ENCODE measurements around the gene TMEM141. TPM values are rescaled to one million over a fixed set of nuclear protein-coding genes. Genes with fewer than 3 reads are reported as not detected.

TMEM141 gene
- total and polyA plus RNA-seq, 2 donors (not counting 1 experiment from before 2014, with no cell fraction given) = 43.3 to 56.5 TPM

DNA sequence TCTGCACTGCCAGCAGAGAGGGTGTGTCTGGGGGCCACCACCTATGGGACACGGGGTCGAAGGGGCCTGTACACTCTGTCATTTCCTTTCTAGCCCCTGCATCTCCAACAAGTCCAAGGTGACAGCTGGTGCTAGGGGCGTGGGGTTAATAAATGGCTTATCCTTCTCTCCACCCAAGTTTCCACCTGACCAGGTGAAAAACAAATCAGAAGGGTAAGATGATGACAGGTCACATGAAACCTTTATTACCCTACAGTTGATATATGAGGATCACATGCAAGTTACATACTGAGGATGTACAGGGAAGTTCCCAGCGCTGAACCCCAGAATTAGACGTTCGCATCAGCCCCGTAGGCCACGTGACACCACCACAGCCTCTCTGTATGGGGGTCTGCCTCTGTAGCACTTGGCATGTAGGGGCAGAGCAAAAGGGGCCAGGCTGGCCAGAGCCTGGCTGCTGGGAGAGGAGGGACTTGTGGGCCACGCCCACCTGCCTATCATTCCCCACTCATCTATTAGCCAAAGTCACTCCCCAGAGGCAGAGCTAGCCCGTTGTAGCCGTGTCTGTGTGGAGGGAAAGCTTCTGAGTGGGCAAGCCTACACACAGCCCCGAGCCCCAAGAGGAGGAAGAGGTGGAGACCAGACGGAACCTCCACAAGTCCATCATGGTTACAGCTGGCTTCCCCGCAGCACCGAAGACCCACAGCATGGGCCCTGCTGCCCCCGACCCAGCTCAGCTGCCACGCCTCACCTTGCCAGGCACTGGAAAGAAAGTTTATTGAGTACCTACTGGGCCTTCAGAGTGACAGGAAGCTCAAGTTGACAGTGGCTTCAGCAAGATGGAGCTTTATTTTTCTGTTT lies 2.2 kb downstream of the TMEM141 start:
- no peaks in the 10 kb centered on the region for H4K20me1 ChIP-seq (ENCODE audit: control insufficient read depth, extremely low read depth, insufficient read depth, low read length)
- no peak overlapping the region for H2AFZ ChIP-seq (ENCODE audit: low read length)
- no peak overlapping the region for H3K4me2 ChIP-seq (ENCODE audit: extremely low read depth, insufficient read depth, low read length)
- peaks cover 10% of the 10 kb centered on the region for H3K27me3 ChIP-seq (ENCODE audit: control insufficient read depth, insufficient read depth, low read length)
- H3K4me1 ChIP-seq (ENCODE audit: control insufficient read depth, extremely low read depth, insufficient read depth, low read length) = peaks cover 4% of the 10 kb centered on the region
- TF ChIP-seq CTCF (conservative IDR thresholded peaks at IDR 0.05 in 1 of 2, IDR thresholded peaks at IDR 0.05 in 1 of 2; ENCODE audit: low read depth in 1 of 2, low read length in 2 of 2) (no peak), EZH2 (IDR thresholded peaks at IDR 0.05; ENCODE audit: low read length, missing control alignments) (no peak)
- H3K79me2 ChIP-seq (ENCODE audit: control insufficient read depth, insufficient read depth, low read length) = peaks cover 4% of the 10 kb centered on the region
- no peak overlapping the region for H3K4me3 ChIP-seq (replicated peaks in 1 of 4; ENCODE audit: control extremely low read depth in 1 of 4, insufficient read depth in 1 of 4, low read depth in 3 of 4, low read length in 4 of 4)
- H3K36me3 ChIP-seq (ENCODE audit: control insufficient read depth, insufficient read depth, low read length) = peaks cover 2% of the 10 kb centered on the region
- H3K27ac ChIP-seq (ENCODE audit: insufficient read depth, low read length) = no peak overlapping the region
- no peaks in the 10 kb centered on the region for H3K9me3 ChIP-seq (ENCODE audit: control insufficient read depth, insufficient read depth, low read depth, low read length)
- no peak overlapping the region for H3K9ac ChIP-seq (ENCODE audit: insufficient read depth, low read length)
- DNase-seq (ENCODE audit: low read depth in 2 of 2) = no peak

- no peaks in the 10 kb centered on the region for H4K20me1 ChIP-seq (ENCODE audit: control insufficient read depth, extremely low read depth, insufficient read depth, low read length)
- H3K4me1 ChIP-seq (ENCODE audit: control insufficient read depth, extremely low read depth, insufficient read depth, low read length) = peaks cover 4% of the 10 kb centered on the region
- peaks cover 20% of the 10 kb centered on the region for H3K27me3 ChIP-seq (ENCODE audit: control insufficient read depth, insufficient read depth, low read length)
- no peak for DNase-seq (ENCODE audit: low read depth in 2 of 2)
- no peak overlapping the region for H3K4me3 ChIP-seq (replicated peaks in 1 of 4; ENCODE audit: control extremely low read depth in 1 of 4, insufficient read depth in 1 of 4, low read depth in 3 of 4, low read length in 4 of 4)
- no peaks in the 10 kb centered on the region for H3K9me3 ChIP-seq (ENCODE audit: control insufficient read depth, insufficient read depth, low read depth, low read length)
- peaks cover 2% of the 10 kb centered on the region for H3K36me3 ChIP-seq (ENCODE audit: control insufficient read depth, insufficient read depth, low read length)
- H3K79me2 ChIP-seq (ENCODE audit: control insufficient read depth, insufficient read depth, low read length) = peaks cover 4% of the 10 kb centered on the region
- TF ChIP-seq CTCF (conservative IDR thresholded peaks at IDR 0.05 in 1 of 2, IDR thresholded peaks at IDR 0.05 in 1 of 2; ENCODE audit: low read depth in 1 of 2, low read length in 2 of 2) = no peak
- no peak for TF ChIP-seq EZH2 (IDR thresholded peaks at IDR 0.05; ENCODE audit: low read length, missing control alignments)
- no peak overlapping the region for H3K27ac ChIP-seq (ENCODE audit: insufficient read depth, low read length)
- no peak overlapping the region for H2AFZ ChIP-seq (ENCODE audit: low read length)
- no peak overlapping the region for H3K9ac ChIP-seq (ENCODE audit: insufficient read depth, low read length)
- no peak overlapping the region for H3K4me2 ChIP-seq (ENCODE audit: extremely low read depth, insufficient read depth, low read length)
Observed at GRCh38 chr9:136794281-136794999, 3.3 kb downstream of the TMEM141 start.

DNA sequence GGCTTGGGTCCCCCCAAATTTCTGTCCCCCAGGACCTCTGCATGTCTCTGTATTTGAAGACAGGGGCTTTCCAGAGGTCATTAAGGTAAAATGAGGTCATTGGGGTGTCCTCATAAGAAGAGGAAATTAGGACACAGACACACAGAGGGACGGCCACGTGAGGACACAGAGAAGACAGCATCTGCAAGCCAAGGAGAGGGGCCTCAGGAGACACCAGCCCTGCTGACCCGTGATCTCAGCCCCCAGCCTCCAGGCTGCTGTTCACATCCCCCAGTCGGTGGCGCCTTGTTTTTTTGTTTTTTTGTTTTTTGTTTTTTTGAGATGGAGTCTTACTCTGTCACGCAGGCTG lies 3.8 kb downstream of the TMEM141 start:
- peaks cover 20% of the 10 kb centered on the region for H3K27me3 ChIP-seq (ENCODE audit: control insufficient read depth, insufficient read depth, low read length)
- H3K9me3 ChIP-seq (ENCODE audit: control insufficient read depth, insufficient read depth, low read depth, low read length) = no peaks in the 10 kb centered on the region
- no peak overlapping the region for H3K27ac ChIP-seq (ENCODE audit: insufficient read depth, low read length)
- no peak overlapping the region for H2AFZ ChIP-seq (ENCODE audit: low read length)
- peaks cover 4% of the 10 kb centered on the region for H3K4me1 ChIP-seq (ENCODE audit: control insufficient read depth, extremely low read depth, insufficient read depth, low read length)
- peaks cover 2% of the 10 kb centered on the region for H3K36me3 ChIP-seq (ENCODE audit: control insufficient read depth, insufficient read depth, low read length)
- no peaks in the 10 kb centered on the region for H4K20me1 ChIP-seq (ENCODE audit: control insufficient read depth, extremely low read depth, insufficient read depth, low read length)
- peaks cover 4% of the 10 kb centered on the region for H3K79me2 ChIP-seq (ENCODE audit: control insufficient read depth, insufficient read depth, low read length)
- H3K4me2 ChIP-seq (ENCODE audit: extremely low read depth, insufficient read depth, low read length) = no peak overlapping the region
- no peak for DNase-seq (ENCODE audit: low read depth in 2 of 2)
- H3K4me3 ChIP-seq (replicated peaks in 1 of 4; ENCODE audit: control extremely low read depth in 1 of 4, insufficient read depth in 1 of 4, low read depth in 3 of 4, low read length in 4 of 4) = no peak overlapping the region
- no peak overlapping the region for H3K9ac ChIP-seq (ENCODE audit: insufficient read depth, low read length)
- TF ChIP-seq CTCF (conservative IDR thresholded peaks at IDR 0.05 in 1 of 2, IDR thresholded peaks at IDR 0.05 in 1 of 2; ENCODE audit: low read depth in 1 of 2, low read length in 2 of 2) = no peak
- no peak for TF ChIP-seq EZH2 (IDR thresholded peaks at IDR 0.05; ENCODE audit: low read length, missing control alignments)

All from fibroblast of lung (primary cell).